Adipose tissue (tissue), 3 donors: ENCODE data around the gene PI4KA. TPM values are rescaled to one million over a fixed set of nuclear protein-coding genes. Genes with fewer than 3 reads are reported as not detected.

Experiments
- H3K27ac ChIP-seq: one replicate; pipeline ENCODE4 v1.5.1; 2013; ENCODE audit warnings: low read depth, low read length
- WGBS, 3 donors: extraction: QIAGEN DNeasy Blood & Tissue Kit; methylation state at CpG; one replicate each; pipeline ENCODE4 v1.1.7; 2013; 5-methylcytosine and 5-hydroxymethylcytosine counted together
- polyA plus RNA-seq, 3 donors: library from polyadenylated mRNA; stranded (reverse); fragments of 200-250 nt; gene quantifications; one replicate each; pipeline ENCODE4 v1.2.3, GENCODE V29; 2013
- donor health status: healthy with polysubstance abuse.
- donor health status: Bipolar disorder and iron deficiency.
- donor health status: healthy.

PI4KA gene
- polyA plus RNA-seq, 3 donors = 18.4 to 34.6 (median 33.5) TPM

DNA sequence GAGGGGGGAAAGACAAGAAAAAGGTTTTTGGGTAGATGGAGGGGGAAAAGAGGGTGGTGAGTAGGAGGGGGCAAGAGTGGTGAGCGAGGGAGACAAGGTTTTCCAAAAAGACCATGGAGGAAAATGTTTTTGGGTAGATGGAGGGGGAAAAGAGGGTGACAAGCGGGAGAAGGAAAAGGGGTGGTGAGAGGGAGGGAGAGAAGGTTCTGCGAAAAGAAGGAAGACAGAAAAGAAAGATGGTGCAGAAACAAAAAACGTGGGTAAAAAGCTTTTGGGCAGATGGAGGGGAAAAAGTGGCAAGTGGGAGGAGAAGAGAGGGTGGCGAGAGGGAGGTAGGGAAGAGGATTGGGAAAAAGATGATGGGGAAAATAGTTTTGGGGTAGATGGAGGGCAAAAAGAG is 200.6 kb downstream of the PI4KA start:
- no peak overlapping the region for H3K27ac ChIP-seq
- WGBS, 3 donors = 70 to 76% (median 74%) methylated on average over 5 of the region's 5 CpGs

Other genes starting within 250 kb of the PI4KA start
- gene SERPIND1, start 84.7 kb downstream of the PI4KA start, polyA plus RNA-seq = 1 to 10 TPM in 1 of 3 donors, under 1 TPM in 2; 0.09 to 3.5 (median 0.24) TPM
- gene SNAP29, start 196 bp upstream of the PI4KA start, polyA plus RNA-seq = 10 to 100 TPM in 2 of 3 donors, 1 to 10 TPM in 1; 9.5 to 18.4 (median 13.4) TPM
- gene CRKL, start 58.6 kb upstream of the PI4KA start, polyA plus RNA-seq = 10 to 100 TPM; 10.7 to 19.8 (median 16.2) TPM
- gene AIFM3, start 108.4 kb upstream of the PI4KA start, polyA plus RNA-seq = under 1 TPM; 0.68 to 0.87 (median 0.79) TPM
- gene LZTR1, start 123.5 kb upstream of the PI4KA start, polyA plus RNA-seq = 10 to 100 TPM; 19.9 to 38.3 (median 37.0) TPM
- 10 to 100 TPM; 19.4 to 25.4 (median 24.4) TPM for gene THAP7, start 143.3 kb upstream of the PI4KA start, polyA plus RNA-seq
- under 1 TPM; 0.16 to 0.79 (median 0.17) TPM for gene P2RX6, start 156.4 kb upstream of the PI4KA start, polyA plus RNA-seq
- gene SLC7A4, start 173.8 kb upstream of the PI4KA start, polyA plus RNA-seq = under 1 TPM; 0.25 to 0.49 (median 0.34) TPM
- not detected for gene LRRC74B, start 187.1 kb upstream of the PI4KA start, polyA plus RNA-seq